Progenitor cell of endocrine pancreas (in vitro differentiated cells): ENCODE data around the gene FBXW10. TPM values are rescaled to one million over a fixed set of nuclear protein-coding genes. Genes with fewer than 3 reads are reported as not detected.
"Not testable (repeated sequence)": the region's sequence is repeated elsewhere in the genome, so short reads cannot be mapped to it uniquely, and the experiment has no call there.

Experiments
- DNase-seq: peaks from one replicate; pipeline ENCODE4 v3.0.0; 2021; ENCODE audit warnings: low spot score; ENCODE audit not compliant: unreplicated experiment
- H3K27ac Mint-ChIP-seq: 2 replicates; pipeline ENCODE4 v1.8.0; 2021; ENCODE audit warnings: mild to moderate bottlenecking, moderate library complexity, mixed read lengths
- H3K27me3 Mint-ChIP-seq: 2 replicates; pipeline ENCODE4 v1.8.0; 2021; ENCODE audit warnings: mixed read lengths
- H3K36me3 Mint-ChIP-seq: 2 replicates; pipeline ENCODE4 v1.8.0; 2022; ENCODE audit warnings: mixed read lengths; ENCODE audit not compliant: insufficient read depth
- H3K4me1 Mint-ChIP-seq: 2 replicates; pipeline ENCODE4 v1.8.0; 2021; ENCODE audit warnings: low read depth, mixed read lengths
- H3K4me3 Mint-ChIP-seq: 2 replicates; pipeline ENCODE4 v1.8.0; 2021; ENCODE audit warnings: low read depth, mild to moderate bottlenecking, moderate library complexity, mixed read lengths
- H3K9me3 Mint-ChIP-seq: 2 replicates; pipeline ENCODE4 v1.8.0; 2021; ENCODE audit warnings: low read depth, mixed read lengths
- long read RNA-seq: library from polyadenylated mRNA; unstranded; transcript quantifications from one replicate; pipeline ENCODE4 v2.0.0, GENCODE V29; 2020
- total RNA-seq: library from RNA; stranded (reverse); gene quantifications from 2 replicates; pipeline ENCODE4 v1.2.1, GENCODE V29; 2021
- TF ChIP-seq, protein P1 (sequence below): fragments of 200-600 bp; sonication (generic); IDR thresholded peaks from one replicate; pipeline ENCODE4 v1.5.0; 2021; ENCODE audit warnings: antibody characterized with exemption, mild to moderate bottlenecking; ENCODE audit not compliant: unreplicated experiment

Gene FBXW10, protein sequence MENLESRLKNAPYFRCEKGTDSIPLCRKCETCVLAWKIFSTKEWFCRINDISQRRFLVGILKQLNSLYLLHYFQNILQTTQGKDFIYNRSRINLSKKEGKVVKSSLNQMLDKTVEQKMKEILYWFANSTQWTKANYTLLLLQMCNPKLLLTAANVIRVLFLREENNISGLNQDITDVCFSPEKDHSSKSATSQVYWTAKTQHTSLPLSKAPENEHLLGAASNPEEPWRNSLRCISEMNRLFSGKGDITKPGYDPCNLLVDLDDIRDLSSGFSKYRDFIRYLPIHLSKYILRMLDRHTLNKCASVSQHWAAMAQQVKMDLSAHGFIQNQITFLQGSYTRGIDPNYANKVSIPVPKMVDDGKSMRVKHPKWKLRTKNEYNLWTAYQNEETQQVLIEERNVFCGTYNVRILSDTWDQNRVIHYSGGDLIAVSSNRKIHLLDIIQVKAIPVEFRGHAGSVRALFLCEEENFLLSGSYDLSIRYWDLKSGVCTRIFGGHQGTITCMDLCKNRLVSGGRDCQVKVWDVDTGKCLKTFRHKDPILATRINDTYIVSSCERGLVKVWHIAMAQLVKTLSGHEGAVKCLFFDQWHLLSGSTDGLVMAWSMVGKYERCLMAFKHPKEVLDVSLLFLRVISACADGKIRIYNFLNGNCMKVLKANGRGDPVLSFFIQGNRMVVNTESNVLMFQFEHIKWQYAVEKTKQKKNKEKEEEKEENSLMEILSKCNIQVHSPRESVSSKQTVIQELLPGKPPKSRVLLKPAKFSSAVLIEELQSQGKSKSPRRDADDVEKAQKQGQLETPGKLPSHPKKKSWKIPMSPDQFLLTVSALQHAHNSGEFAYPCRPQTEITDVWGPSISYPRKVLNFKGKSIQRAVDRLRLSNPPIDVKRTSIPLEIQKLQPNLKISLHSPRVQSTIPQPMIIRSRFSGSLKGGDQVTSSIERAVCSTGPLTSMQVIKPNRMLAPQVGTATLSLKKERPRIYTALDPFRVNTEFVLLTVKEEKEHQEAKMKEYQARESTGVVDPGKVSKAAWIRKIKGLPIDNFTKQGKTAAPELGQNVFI
- 0.12 and 0.20 TPM in 2 replicates for total RNA-seq
- long read RNA-seq, partial matches to known transcripts, result 0 of 1 reads
- long read RNA-seq, other reads (novel, unspliced or antisense), result 1 of 1 reads

DNA sequence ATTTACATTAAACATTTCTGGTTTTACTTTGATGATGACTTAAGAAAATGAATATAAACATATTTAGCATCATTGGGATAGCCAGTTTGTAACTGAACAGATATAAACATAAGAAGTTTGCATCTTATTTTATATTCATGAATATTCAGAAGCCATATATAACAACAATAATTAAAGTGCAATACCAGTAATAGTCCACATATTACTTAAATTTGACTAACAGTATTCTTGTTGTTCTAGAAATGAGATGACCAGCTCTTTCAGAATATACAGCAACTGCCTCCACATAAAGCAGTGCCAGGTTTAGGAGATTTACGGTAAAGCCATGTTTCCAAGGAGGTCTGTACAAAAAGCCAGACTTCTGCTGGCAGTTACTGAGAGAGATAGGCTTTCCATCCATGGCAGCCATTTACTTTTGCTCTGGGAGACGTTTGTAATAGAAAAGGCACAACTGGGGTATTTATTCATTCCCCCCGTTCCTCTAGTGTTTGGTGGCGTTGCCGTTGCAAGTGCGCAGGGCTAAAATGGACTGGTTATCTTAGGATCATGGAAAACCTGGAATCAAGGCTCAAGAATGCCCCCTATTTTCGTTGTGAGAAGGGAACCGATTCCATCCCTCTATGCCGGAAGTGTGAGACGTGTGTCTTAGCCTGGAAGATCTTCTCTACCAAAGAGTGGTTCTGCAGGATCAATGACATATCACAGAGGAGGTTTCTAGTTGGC is at the start of gene FBXW10:
TSS of gene FBXW10 (plus strand) at position 356 of the 723 bp plus-strand sequence. CDS start at position 547, 191 bp downstream.
- H3K4me3 Mint-ChIP-seq, result not testable (repeated sequence)

DNA sequence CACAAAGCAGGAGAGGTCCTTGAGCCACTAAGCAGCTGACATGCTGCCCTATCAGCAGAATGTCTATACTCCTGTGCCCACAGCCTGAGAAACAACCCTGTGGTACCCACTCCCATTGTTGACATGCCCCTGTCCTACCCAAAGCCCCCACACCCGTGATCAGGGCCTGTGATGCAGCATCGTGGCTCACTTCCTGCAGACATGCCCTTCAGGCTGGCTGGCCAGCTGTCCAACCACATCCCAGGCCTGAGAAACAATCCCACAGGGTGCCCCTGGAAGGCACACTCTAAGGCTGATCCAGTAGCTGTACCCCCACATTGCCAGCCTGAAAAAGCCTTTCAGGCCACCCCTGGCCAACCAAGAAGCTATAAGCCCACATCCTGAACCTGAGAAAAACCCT is 48.7 kb upstream of the FBXW10 start:
- not testable (repeated sequence) for H3K27ac Mint-ChIP-seq, DNase-seq, H3K36me3 Mint-ChIP-seq, H3K4me1 Mint-ChIP-seq, H3K4me3 Mint-ChIP-seq, H3K9me3 Mint-ChIP-seq, H3K27me3 Mint-ChIP-seq

More for the DNA sequence above, at the start of gene FBXW10:
- DNase-seq, H3K27ac Mint-ChIP-seq, H3K36me3 Mint-ChIP-seq, H3K27me3 Mint-ChIP-seq, H3K9me3 Mint-ChIP-seq: not testable (repeated sequence)
- H3K4me1 Mint-ChIP-seq, result peaks cover 10% of the 10 kb centered on the region

DNA sequence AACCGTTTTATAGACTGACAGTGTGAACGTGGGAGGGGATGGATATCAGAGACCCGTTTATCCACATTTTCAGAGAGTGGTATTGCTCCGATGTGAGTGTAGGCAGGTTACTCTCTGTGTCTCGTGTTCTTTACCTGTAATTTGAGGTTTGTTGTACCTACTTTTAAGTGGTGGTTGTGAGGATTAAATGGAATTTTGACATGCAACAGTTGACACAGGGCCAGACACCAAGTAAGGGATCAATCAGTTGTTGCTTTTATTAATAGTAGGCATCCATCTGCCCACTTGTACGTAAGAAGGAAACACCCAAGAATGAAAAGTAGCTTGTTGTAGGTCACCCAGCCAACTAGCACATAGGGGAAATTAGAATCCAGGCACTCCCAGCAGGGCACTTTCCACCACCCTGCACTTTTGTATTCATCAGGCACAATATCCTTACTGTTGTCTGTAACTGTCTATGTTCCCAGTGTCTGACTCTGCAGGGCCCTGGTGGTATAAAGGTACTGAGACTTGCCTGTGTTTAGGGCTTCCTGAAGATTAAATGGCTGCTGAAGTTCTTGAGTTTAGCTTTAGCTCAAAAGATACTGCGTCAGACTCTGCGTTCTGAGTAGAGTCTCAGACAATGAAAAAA is 45.3 kb upstream of the FBXW10 start:
- H3K9me3 Mint-ChIP-seq, H3K4me1 Mint-ChIP-seq, DNase-seq, H3K27ac Mint-ChIP-seq, H3K36me3 Mint-ChIP-seq, H3K27me3 Mint-ChIP-seq: not testable (repeated sequence)
- peak overlapping the region; percentile 94 for H3K4me3 Mint-ChIP-seq

DNA sequence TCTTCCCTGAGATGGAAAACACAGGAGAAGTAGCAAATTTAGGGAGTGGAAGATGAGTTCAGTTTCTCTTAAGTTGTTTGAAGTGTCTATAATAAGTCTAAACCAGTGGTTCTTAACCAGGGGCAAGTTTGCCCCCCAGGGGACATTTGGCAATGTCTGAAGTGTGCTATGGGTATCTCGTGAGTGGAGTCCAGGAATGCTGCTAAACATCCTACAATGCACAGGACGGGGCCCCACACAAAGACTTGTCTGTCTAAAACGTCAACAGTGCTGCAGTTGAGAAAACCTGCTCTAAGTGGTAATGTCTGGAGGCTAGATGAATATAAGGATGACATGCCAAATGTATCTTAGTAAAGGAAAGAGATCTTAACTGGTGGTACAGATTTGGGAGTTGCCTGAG is 37.9 kb upstream of the FBXW10 start:
- H3K36me3 Mint-ChIP-seq, result peaks cover 16% of the 10 kb centered on the region
- H3K9me3 Mint-ChIP-seq, DNase-seq, H3K4me3 Mint-ChIP-seq, H3K27ac Mint-ChIP-seq, H3K4me1 Mint-ChIP-seq, H3K27me3 Mint-ChIP-seq: not testable (repeated sequence)

DNA sequence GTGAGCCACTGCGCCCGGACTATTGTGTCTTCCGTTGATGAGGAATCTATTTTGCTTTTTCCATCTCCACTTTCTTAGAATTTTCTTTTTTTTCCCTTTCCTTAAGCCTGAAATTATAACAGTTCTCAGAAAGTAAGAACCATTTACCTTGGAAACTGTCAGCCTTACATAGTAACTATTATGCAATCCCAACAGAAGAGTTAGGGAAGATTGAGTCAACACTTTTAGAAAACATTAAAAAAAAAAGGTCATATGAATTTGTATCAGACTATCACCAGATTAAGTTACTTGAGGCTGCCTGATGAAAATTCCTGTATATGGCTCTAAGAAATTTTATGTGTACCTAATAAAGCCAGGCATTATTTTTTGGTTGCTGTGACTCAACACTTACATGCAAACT is 35.6 kb upstream of the FBXW10 start:
- H3K4me3 Mint-ChIP-seq, H3K9me3 Mint-ChIP-seq, H3K4me1 Mint-ChIP-seq, H3K27ac Mint-ChIP-seq, H3K27me3 Mint-ChIP-seq, DNase-seq: not testable (repeated sequence)
- peaks cover 15% of the 10 kb centered on the region for H3K36me3 Mint-ChIP-seq

DNA sequence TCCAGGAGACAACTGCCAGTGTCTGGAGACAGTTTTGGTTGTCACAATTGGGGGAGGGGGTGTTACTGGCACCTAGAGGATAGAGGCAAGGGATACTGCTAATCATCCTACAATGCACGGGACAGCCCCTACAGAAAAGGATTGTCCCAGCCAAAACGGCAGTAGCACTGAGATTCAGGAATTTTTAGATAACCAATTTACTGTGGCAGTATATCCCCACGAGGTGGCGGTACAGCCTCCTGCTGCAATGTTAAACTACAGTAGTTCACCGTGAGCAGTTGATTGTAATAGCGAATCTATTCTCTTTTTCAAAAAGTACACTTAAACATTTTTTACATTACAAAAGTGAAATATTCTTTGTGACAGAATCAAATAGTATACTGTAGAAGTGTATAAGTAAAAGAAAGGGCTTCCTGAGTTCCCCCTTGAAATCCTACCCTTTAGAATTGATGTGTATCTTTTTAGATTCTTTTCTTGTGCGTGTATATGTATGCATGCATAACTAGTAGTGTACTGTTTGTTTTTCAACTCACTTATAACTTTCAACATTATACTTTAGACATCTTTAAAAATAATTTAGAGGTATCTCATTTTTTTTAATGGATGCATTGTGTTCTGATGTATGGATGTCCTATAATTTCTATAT is 31.4 kb upstream of the FBXW10 start:
- TF ChIP-seq, protein P1, sequence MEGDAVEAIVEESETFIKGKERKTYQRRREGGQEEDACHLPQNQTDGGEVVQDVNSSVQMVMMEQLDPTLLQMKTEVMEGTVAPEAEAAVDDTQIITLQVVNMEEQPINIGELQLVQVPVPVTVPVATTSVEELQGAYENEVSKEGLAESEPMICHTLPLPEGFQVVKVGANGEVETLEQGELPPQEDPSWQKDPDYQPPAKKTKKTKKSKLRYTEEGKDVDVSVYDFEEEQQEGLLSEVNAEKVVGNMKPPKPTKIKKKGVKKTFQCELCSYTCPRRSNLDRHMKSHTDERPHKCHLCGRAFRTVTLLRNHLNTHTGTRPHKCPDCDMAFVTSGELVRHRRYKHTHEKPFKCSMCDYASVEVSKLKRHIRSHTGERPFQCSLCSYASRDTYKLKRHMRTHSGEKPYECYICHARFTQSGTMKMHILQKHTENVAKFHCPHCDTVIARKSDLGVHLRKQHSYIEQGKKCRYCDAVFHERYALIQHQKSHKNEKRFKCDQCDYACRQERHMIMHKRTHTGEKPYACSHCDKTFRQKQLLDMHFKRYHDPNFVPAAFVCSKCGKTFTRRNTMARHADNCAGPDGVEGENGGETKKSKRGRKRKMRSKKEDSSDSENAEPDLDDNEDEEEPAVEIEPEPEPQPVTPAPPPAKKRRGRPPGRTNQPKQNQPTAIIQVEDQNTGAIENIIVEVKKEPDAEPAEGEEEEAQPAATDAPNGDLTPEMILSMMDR, result peak; percentile 71
- H3K4me3 Mint-ChIP-seq, result not testable (repeated sequence)

DNA sequence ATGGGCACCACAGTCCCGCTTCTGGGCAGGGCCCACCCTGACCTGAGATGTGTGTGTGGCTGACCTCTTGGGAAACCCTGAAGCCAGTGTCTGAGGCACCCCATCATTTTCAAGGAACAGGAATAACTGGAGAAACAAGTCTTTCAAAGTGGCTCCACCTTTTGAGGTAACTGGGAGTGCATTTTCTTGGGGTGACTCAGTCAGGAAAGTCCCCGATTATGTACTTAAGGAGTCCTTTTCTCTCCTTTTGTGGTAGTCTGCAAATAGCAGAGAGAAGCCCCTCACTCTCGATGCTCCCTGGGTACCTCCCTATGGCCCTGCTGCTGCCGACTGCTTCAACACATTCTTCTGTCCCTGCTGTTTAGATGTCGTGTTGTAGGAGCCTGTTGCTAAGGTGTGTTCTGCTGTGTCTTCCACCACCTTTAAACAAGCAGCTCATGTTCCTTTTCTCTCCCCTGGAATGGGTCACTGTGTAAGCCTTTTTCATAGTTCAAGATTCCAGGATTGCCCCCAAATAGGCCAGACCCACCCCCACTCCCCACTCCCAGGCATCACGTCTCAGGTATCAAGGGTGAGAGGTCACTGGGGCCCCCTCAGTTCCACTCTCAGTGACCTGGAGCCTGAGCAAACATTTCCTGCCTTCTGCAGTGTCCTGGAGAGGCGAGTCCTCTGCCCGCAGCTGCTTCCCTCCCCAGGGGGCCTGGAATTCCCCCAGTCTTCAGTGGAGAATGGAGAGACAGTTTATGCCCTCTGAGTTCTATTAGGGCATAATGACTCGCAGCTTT is 25.0 kb upstream of the FBXW10 start:
- H3K9me3 Mint-ChIP-seq, DNase-seq, H3K27me3 Mint-ChIP-seq, H3K36me3 Mint-ChIP-seq: not testable (repeated sequence)
- Mint-ChIP-seq H3K4me1 (peaks cover 14% of the 10 kb centered on the region), H3K27ac (peak overlapping the region; percentile 96), H3K4me3 (peak overlapping the region; percentile 38)

More for the DNA sequence above, 31.4 kb upstream of the FBXW10 start:
- H3K27ac Mint-ChIP-seq, H3K4me1 Mint-ChIP-seq, H3K36me3 Mint-ChIP-seq, H3K9me3 Mint-ChIP-seq, H3K27me3 Mint-ChIP-seq: not testable (repeated sequence)
- DNase-seq, result peak; percentile 37

DNA sequence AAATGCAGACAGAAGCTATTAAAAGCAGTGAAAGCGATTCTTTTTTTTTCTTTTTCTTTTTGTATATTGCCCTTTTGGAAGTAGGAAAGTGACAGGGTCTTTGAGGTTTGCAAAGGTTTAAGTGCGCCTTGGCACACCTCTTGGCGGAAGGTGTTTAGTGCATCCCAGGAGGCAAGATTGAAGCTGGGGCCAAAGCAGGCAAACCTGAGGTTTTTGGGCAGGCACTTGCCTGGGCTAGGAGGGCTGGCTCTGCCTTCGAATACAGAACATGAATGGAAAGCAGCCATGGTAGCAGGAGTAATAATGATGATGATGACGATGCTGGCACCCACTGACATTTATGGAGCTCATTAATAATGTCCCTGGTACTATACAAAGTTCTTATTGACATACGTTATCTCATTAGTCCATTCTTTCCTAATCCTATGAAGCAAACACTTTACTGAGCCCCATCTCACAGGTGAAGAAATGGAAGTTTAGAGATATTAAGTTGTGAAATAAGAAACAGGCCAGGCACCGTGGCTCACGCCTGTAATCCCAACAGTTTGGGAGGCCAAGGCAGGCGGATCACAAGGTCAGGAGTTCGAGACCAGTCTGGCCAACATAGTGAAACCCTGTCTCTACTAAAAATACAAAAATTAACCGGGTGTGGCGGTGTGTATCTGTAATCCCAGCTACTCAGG is 24.3 kb upstream of the FBXW10 start:
- Mint-ChIP-seq H3K4me1 (peaks cover 14% of the 10 kb centered on the region), H3K4me3 (peak overlapping the region; percentile 38), H3K27ac (peak overlapping the region; percentile 96)
- not testable (repeated sequence) for DNase-seq, H3K27me3 Mint-ChIP-seq, H3K36me3 Mint-ChIP-seq, H3K9me3 Mint-ChIP-seq

DNA sequence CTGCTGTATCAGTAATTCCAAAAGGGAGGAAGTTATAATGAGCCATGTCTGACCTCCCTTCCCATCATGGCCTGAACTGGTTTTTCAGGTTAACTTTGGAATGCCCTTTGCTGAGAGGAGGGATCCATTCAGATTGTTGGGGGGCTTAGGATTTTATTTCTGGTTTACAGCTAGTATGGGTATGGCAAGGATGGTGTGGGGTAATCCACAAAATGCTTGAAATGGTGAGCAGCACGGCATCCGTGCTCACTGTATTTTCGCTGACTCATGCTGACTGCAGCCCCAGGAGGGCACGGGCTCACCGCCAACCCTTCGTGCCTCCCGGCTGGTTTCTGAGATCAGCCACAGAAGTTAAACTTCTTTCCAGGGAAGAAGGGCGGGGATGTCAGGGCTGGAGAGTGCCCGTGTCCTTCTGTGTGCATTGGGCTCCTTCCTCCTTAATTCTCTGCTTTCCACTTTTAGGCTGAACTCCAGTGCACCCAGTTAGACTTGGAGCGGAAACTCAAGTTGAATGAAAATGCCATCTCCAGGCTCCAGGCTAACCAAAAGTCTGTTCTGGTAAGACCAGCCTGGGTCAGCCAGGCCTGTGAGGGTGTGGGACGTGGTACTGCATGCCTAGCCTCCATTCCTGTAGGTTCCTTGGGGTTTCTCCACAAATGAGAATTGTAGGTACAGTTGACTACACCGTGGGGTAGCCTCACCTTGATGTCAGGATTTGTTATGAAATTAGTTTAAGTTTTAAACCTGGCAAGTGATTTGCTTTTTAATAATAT is 21.9 kb upstream of the FBXW10 start:
- not testable (repeated sequence) for H3K4me3 Mint-ChIP-seq, H3K27me3 Mint-ChIP-seq, H3K36me3 Mint-ChIP-seq, DNase-seq, H3K9me3 Mint-ChIP-seq
- Mint-ChIP-seq H3K4me1 (peaks cover 14% of the 10 kb centered on the region), H3K27ac (peak overlapping the region; percentile 16)
